HuH-7.5 (cell line): ENCODE data around the gene ATOH8.

Experiments
- DNase-seq: peaks from one replicate; pipeline ENCODE4 v3.0.0; 2011; ENCODE audit warnings: low spot score

ATOH8 gene

GRCh38 chr2:85718885-85719492 lies 34.8 kb upstream of the ATOH8 start:
- DNase-seq, result no peak

- no peak for DNase-seq
These were observed 34.1 kb upstream of the ATOH8 start for GRCh38 chr2:85719609-85720240.

GRCh38 chr2:85720533-85720932 lies 33.3 kb upstream of the ATOH8 start:
- DNase-seq, result no peak

DNA sequence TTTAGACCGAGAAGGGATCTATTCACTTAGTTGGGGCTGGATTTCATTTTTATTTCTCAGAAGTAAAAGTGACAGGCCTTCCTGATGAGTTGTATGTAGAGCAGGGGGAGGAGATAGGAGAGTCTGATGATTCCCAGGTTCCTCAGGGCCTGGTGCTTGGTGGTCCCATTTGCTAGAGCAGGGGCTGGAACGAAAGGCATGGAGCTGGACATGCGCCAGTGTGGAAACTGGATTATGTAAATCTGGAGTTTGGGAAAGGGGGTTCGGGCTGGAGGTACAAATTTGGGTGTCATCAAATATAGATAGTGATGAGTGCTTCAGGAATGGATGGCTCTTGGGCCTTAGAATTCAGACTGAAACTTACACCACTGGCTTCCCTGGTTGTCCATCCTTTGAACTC lies 32.1 kb upstream of the ATOH8 start:
- DNase-seq, result no peak

- DNase-seq, result no peak
These were observed 31.3 kb upstream of the ATOH8 start for GRCh38 chr2:85722519-85722918.

- no peak for DNase-seq
These were observed 30.0 kb upstream of the ATOH8 start for GRCh38 chr2:85723707-85724360.

DNA sequence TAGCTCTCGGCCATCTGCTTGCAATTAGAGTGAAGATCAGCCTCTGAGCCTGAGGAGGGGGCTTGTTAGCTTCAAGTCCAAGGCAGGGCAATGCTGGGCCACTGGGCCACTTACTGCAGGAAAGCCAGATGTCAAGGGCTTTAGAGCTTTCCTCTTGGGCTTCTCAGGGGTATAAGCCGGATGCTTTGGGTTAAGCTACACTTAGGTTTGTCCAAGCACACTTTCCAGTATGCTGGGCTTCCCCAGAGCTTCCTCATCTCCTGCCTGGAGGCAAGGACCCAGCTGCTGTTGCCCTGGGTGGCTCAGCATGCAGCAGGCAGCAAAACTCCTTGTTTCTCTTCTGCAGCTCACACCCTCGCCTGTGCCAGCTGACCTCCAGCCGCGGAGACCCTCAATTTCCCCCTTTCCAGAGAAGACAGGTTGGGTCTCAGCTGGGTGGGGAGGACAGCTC lies 29.0 kb upstream of the ATOH8 start:
- DNase-seq, result no peak

GRCh38 chr2:85725451-85725850 lies 28.3 kb upstream of the ATOH8 start:
- no peak for DNase-seq

GRCh38 chr2:85727798-85728197 lies 26.0 kb upstream of the ATOH8 start:
- no peak for DNase-seq

DNA sequence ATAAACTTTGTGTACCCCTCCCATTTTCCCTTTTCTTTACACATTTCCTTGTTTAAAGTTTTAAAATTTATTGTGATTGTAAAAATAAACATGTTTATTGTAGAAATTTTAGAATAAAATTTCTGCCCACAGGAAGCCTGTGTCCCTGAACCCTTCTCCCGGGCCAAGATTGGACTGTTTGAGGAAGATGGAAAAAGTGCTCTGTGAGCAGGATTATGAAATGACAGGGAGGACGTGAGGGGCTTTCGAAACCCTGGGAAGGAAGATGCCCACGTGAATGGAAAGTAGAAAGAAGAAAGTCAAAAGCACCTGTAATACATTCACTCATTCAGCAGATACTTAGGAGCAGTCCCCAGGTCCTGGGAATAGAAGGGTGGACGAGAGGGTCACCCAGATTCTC lies 25.4 kb upstream of the ATOH8 start:
- no peak for DNase-seq

DNA sequence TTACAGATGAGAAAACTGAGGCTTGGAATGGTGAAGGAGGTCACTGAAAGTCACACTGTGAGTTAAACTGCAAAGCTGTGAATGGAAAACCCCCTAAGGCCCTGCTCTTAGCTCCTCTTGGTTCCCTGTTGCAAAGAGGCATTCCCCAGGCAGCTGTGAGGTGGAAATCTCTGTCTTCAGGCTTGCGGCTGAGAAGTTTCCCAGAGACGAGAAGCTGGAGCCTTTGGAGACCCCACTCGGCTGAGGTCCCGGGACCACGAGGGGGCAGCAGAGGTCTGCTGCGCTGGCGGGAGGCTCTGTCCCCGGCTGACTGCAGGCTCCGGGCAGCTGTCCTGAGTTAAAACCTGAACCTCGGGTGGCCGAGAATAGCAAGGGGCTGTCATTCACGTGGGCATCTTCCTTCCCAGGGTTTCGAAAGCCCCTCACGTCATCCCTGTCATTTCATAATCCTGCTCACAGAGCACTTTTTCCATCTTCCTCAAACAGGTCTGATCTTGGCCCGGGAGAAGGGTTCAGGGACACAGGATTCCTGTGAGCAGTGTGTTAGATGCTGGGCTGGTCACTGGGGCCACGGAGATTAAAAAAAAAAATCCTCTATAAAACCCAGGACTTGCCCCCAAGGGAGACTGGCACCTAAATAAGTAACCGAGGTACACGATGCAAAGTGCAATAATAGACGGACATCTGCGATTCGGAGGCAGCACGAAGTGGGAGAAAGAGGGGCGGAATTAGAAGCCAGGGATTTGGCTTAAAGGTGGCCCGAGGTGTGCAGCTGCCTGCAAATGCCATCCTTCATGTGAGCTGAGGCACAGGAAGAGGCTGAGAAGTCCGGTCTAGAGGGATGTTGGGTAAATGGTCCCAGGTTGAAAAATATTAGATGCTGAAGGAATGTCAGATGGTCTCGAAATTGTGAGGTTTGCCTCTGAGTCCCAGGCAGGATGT lies 24.6 kb upstream of the ATOH8 start:
- DNase-seq, result peak; percentile 90

DNA sequence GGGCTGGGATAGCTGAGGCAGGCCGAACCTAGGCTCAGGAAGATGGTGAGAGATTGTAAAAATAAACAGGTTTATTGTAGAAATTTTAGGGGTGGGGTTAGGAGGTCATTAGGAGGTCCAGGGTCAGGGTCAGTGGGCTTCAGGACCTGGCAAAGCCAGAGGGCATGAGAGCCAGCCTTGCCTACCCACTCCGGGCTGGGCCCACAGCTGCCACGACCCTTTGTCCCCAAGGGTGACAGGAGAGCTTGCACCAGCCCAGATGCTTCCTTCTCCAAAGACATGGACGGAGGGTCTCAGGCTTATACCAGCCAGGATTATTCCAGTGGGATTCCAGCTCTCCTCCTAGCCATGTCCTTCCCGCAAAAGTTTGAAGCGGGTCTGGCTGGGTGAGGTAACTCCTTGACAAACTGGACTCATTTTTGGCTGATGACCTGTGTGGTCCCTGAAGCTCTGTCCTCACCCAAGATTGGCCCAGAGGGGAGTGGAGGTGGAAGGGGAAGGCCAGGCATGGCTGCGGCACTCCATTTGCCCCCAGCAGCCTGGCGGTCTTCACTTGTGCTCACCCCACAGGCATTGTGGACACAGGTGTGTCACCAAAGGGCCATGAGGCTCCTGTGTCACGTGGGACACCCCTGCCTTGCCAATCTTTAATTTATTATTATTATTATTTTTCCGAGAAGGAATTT lies 23.8 kb upstream of the ATOH8 start:
- DNase-seq, result no peak

- no peak for DNase-seq
These were observed 23.0 kb upstream of the ATOH8 start for GRCh38 chr2:85730686-85731230.

- no peak for DNase-seq
These were observed 22.2 kb upstream of the ATOH8 start for GRCh38 chr2:85731606-85732005.

- no peak for DNase-seq
These were observed 21.2 kb upstream of the ATOH8 start for GRCh38 chr2:85732467-85733120.

DNA sequence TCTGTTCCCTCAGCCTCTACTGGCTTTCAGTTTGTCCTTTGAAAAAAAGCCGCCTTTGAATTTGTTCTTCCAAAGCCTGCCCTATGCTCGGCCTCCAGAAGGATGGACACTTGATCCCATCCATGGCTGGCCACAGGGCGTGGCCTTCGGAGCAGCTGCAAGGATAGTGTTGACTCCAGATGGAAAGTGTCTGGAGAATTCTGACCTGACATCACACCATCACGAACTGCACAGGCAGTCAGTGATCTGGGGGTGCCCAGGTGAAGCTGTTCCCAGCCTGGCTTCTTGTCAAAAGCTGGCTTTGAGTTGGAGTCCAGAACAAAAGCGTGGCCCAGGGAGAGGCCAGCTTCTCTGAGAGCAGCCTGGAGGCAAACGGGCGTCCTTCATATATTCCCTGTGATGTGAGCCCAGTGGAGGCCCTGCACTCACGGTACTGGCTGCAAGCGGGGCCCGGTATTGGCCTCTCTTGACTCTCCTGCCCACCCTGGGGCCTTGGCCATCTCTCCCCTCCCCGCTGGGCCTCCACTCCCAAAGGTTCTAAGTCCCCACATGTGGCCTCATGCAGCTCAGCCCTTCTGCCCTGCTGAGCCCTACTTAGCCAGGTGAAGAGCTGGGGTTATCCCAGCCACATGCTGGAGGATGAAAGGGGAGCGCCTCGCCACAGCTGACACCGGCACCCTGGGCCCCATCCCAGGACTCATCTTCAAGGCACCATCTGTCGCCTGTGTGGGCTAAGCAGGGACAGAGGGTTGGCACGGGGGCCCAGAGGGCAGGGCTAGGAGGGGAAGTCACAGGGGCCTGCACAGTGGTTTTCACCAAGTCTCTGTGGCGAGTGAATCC lies 20.4 kb upstream of the ATOH8 start:
- DNase-seq, result no peak

GRCh38 chr2:85734015-85734414 lies 19.8 kb upstream of the ATOH8 start:
- DNase-seq, result no peak

DNA sequence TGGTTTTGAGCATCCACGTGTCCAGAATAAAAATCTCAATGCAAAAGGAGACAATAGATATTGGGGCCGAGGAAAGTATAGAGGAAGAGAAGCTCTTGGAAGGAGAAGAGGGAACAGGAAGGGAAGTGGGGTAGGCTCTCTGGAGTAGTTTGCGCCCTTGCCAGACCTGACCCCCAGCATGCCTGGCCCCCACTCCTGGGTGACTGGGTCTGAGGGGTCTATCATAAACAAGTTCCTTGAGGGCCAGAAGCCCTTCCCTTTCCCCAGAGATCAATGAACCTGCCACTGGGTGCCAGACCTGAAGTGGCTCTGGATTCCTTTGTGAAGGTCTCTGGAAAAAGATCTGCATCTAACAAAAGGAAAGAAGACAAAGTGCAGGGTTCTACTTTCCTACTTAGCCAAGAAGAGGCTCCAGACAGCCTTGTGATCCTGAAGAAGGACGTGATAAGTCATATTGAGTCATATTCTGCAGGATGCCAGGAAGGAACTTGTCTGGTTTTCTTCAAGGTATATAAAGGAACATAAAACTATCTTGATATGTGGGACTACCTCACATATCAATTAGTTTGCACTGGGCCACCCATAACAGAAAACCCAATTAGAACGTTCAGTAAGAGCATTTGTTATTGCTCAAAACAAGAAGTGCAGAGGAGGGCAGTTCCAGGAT lies 18.7 kb upstream of the ATOH8 start:
- DNase-seq, result no peak

DNA sequence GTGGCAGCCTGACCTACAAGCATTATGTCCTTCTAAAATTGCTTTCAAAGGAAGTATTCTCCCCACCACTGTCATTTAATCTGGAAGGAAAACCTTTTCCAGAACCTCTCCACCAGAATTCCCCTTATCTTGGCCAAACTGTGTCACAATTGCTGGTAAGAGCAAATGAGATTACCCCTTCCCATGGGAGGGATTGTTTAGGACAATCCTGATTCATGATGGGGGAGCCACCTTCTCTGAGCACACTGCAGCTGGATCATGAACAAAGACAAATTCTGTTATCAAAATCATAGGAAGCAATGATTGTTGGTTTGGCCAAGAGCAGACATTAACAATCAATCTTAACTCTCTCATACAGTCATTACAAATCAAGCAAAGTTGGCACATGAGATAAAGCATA lies 18.1 kb upstream of the ATOH8 start:
- no peak for DNase-seq
